GM03348 (cell line): ENCODE measurements around the gene MMS19.

ENCODE experiments used
- DNase-seq: peaks from one replicate; pipeline ENCODE4 v3.0.0; 2012; ENCODE audit warnings: low spot score

The MMS19 gene

GRCh38 chr10:97462309-97462708 lies 35.9 kb downstream of the MMS19 start:
- DNase-seq = no peak

- no peak for DNase-seq
Measured at GRCh38 chr10:97459933-97460332, 38.3 kb downstream of the MMS19 start.

GRCh38 chr10:97459111-97459510 lies 39.1 kb downstream of the MMS19 start:
- no peak for DNase-seq

GRCh38 chr10:97456686-97457065 lies 41.5 kb downstream of the MMS19 start:
- no peak for DNase-seq

- no peak for DNase-seq
Measured at GRCh38 chr10:97456034-97456685, 42.1 kb downstream of the MMS19 start.

- DNase-seq = no peak
Measured at GRCh38 chr10:97454330-97455036, 43.7 kb downstream of the MMS19 start.

- no peak for DNase-seq
Measured at GRCh38 chr10:97452352-97452751, 45.9 kb downstream of the MMS19 start.

- DNase-seq = no peak
Measured at GRCh38 chr10:97451605-97452004, 46.6 kb downstream of the MMS19 start.

- no peak for DNase-seq
Measured at GRCh38 chr10:97450828-97451227, 47.4 kb downstream of the MMS19 start.

- peak; percentile 98 for DNase-seq
Measured at GRCh38 chr10:97445722-97446639, 52.2 kb downstream of the MMS19 start, which contains the start of the genes EXOSC1 and ZDHHC16. Gene EXOSC1 (minus strand): TSS chr10:97446006. CDS start chr10:97445985, 21 bp downstream. Gene ZDHHC16 (plus strand): TSS chr10:97446175. CDS start chr10:97451676, 5,501 bp downstream.

GRCh38 chr10:97445357-97445721 lies 52.9 kb downstream of the MMS19 start:
- DNase-seq = no peak

GRCh38 chr10:97444212-97444611 lies 54.0 kb downstream of the MMS19 start:
- no peak for DNase-seq

GRCh38 chr10:97442277-97442676 lies 55.9 kb downstream of the MMS19 start:
- DNase-seq = no peak

GRCh38 chr10:97435211-97435610 lies 63.0 kb downstream of the MMS19 start:
- DNase-seq = no peak

- no peak for DNase-seq
Measured at GRCh38 chr10:97434557-97434956, 63.7 kb downstream of the MMS19 start.

GRCh38 chr10:97434055-97434454 lies 64.2 kb downstream of the MMS19 start:
- DNase-seq = no peak

GRCh38 chr10:97428572-97428981 lies 69.6 kb downstream of the MMS19 start:
- DNase-seq = peak; percentile 53

- DNase-seq = peak; percentile 40
Measured at GRCh38 chr10:97427571-97428179, 70.5 kb downstream of the MMS19 start.

- DNase-seq = no peak
Measured at GRCh38 chr10:97426776-97427570, 71.2 kb downstream of the MMS19 start.

- DNase-seq = peak; percentile 100
Measured at GRCh38 chr10:97425964-97426775, 72.1 kb downstream of the MMS19 start, which contains the start of gene PGAM1. Gene PGAM1 (plus strand): TSS chr10:97426191. CDS start chr10:97426308, 117 bp downstream.
